ENCODE results near the gene IFNA10. TPM values are rescaled to one million over a fixed set of nuclear protein-coding genes. Genes with fewer than 3 reads are reported as not detected.
A peak's percentile ranks its signal among the peaks of the same experiment; 100 is the strongest.

The IFNA10 gene
- polyA plus RNA-seq, 1 donor from 2014 or later: not detected

- TF ChIP-seq RAD21 (conservative IDR thresholded peaks at IDR 0.05): peak; percentile 73
- peak; percentile 69 for TF ChIP-seq SMC3 (conservative IDR thresholded peaks at IDR 0.05; ENCODE audit: poor library complexity)
- TF ChIP-seq TAF1 (IDR thresholded peaks at IDR 0.05; ENCODE audit: low read depth): no peak
- no peak for TF ChIP-seq EZH2 (IDR thresholded peaks at IDR 0.05; ENCODE audit: borderline replicate concordance, insufficient read depth, low read length, poor library complexity, severe bottlenecking)
- peak; percentile 73 for TF ChIP-seq CTCF (IDR thresholded peaks at IDR 0.05; ENCODE audit: poor library complexity, severe bottlenecking)
- peak overlapping the region; percentile 13 for H3K27ac ChIP-seq (ENCODE audit: low read length)
- no peaks in the 10 kb centered on the region for H3K79me2 ChIP-seq (replicated peaks; ENCODE audit: insufficient read depth, low read length)
- H3K4me2 ChIP-seq (ENCODE audit: low read length): peak overlapping the region; percentile 57
- peak overlapping the region; percentile 48 for H3K4me3 ChIP-seq (ENCODE audit: low read length)
- no peak overlapping the region for H2AFZ ChIP-seq (ENCODE audit: low read depth, low read length)
- no peaks in the 10 kb centered on the region for H4K20me1 ChIP-seq (ENCODE audit: insufficient read depth)
- H3F3A ChIP-seq (ENCODE audit: insufficient read depth, low read length, poor library complexity, severe bottlenecking): no peaks in the 10 kb centered on the region
- H3K36me3 ChIP-seq (ENCODE audit: insufficient read depth, low read length): no peaks in the 10 kb centered on the region
- no peak overlapping the region for H3K9ac ChIP-seq (ENCODE audit: low read length)
- H3K9me3 ChIP-seq (ENCODE audit: low read length): no peaks in the 10 kb centered on the region
- no peaks in the 10 kb centered on the region for H3K9me2 ChIP-seq (ENCODE audit: insufficient read depth, low read length)
- no peaks in the 10 kb centered on the region for H3K27me3 ChIP-seq (ENCODE audit: insufficient read depth, low read depth, low read length)
These were observed 46.0 kb upstream of the IFNA10 start for GRCh38 chr9:21252721-21253547.

GRCh38 chr9:21251638-21252037 is 44.7 kb upstream of the IFNA10 start:
- Histone ChIP-seq H3K9ac (ENCODE audit: low read length) (no peak overlapping the region), H3F3A (ENCODE audit: insufficient read depth, low read length, poor library complexity, severe bottlenecking) (no peaks in the 10 kb centered on the region), H3K27ac (ENCODE audit: low read length) (no peak overlapping the region), H3K79me2 (replicated peaks; ENCODE audit: insufficient read depth, low read length) (no peaks in the 10 kb centered on the region), H3K4me3 (ENCODE audit: low read length) (no peak overlapping the region), H3K4me2 (ENCODE audit: low read length) (no peak overlapping the region), H2AFZ (ENCODE audit: low read depth, low read length) (no peak overlapping the region), H3K9me2 (ENCODE audit: insufficient read depth, low read length) (no peaks in the 10 kb centered on the region), H3K9me3 (ENCODE audit: low read length) (no peaks in the 10 kb centered on the region), H4K20me1 (ENCODE audit: insufficient read depth) (no peaks in the 10 kb centered on the region), H3K36me3 (ENCODE audit: insufficient read depth, low read length) (no peaks in the 10 kb centered on the region), H3K27me3 (ENCODE audit: insufficient read depth, low read depth, low read length) (no peaks in the 10 kb centered on the region)
- no peak for TF ChIP-seq POLR2AphosphoS5 (IDR thresholded peaks at IDR 0.05)
- no peak for TF ChIP-seq EZH2 (IDR thresholded peaks at IDR 0.05; ENCODE audit: borderline replicate concordance, insufficient read depth, low read length, poor library complexity, severe bottlenecking)
- no peak for TF ChIP-seq EP300 (conservative IDR thresholded peaks at IDR 0.05; ENCODE audit: poor library complexity, severe bottlenecking)
- TF ChIP-seq MXI1 (conservative IDR thresholded peaks at IDR 0.05; ENCODE audit: poor library complexity, severe bottlenecking): no peak

- Histone ChIP-seq H3K9me2 (ENCODE audit: insufficient read depth, low read length) (no peaks in the 10 kb centered on the region), H3K4me2 (ENCODE audit: low read length) (no peak overlapping the region), H3F3A (ENCODE audit: insufficient read depth, low read length, poor library complexity, severe bottlenecking) (no peaks in the 10 kb centered on the region), H3K9ac (ENCODE audit: low read length) (no peak overlapping the region), H3K27me3 (ENCODE audit: insufficient read depth, low read depth, low read length) (no peaks in the 10 kb centered on the region), H3K27ac (ENCODE audit: low read length) (no peak overlapping the region), H3K9me3 (ENCODE audit: low read length) (no peaks in the 10 kb centered on the region), H3K36me3 (ENCODE audit: insufficient read depth, low read length) (no peaks in the 10 kb centered on the region), H3K4me3 (ENCODE audit: low read length) (no peak overlapping the region), H3K79me2 (replicated peaks; ENCODE audit: insufficient read depth, low read length) (no peaks in the 10 kb centered on the region), H2AFZ (ENCODE audit: low read depth, low read length) (no peak overlapping the region), H4K20me1 (ENCODE audit: insufficient read depth) (no peaks in the 10 kb centered on the region)
- TF ChIP-seq CTCF (IDR thresholded peaks at IDR 0.05; ENCODE audit: poor library complexity, severe bottlenecking): no peak
- no peak for TF ChIP-seq RAD21 (conservative IDR thresholded peaks at IDR 0.05)
- no peak for TF ChIP-seq TAF1 (IDR thresholded peaks at IDR 0.05; ENCODE audit: low read depth)
- TF ChIP-seq SMC3 (conservative IDR thresholded peaks at IDR 0.05; ENCODE audit: poor library complexity): no peak
- TF ChIP-seq POLR2AphosphoS5 (IDR thresholded peaks at IDR 0.05): no peak
- no peak for TF ChIP-seq MXI1 (conservative IDR thresholded peaks at IDR 0.05; ENCODE audit: poor library complexity, severe bottlenecking)
- no peak for TF ChIP-seq EP300 (conservative IDR thresholded peaks at IDR 0.05; ENCODE audit: poor library complexity, severe bottlenecking)
- no peak for TF ChIP-seq EZH2 (IDR thresholded peaks at IDR 0.05; ENCODE audit: borderline replicate concordance, insufficient read depth, low read length, poor library complexity, severe bottlenecking)
These were observed 44.2 kb upstream of the IFNA10 start for GRCh38 chr9:21251190-21251589.

Data from neural cell (in vitro differentiated cells).